B cell (primary cell): Measurements from ENCODE around the gene DEPDC4. TPM values are rescaled to one million over a fixed set of nuclear protein-coding genes. Genes with fewer than 3 reads are reported as not detected.
A peak's percentile ranks its signal among the peaks of the same experiment; 100 is the strongest.

Experiments used
- ATAC-seq: fragments of 200-7000 bp; cut with Tn5 transposase; one replicate; pipeline ENCODE4 v1.10.0; 2021; ENCODE audit warnings: low read depth, mild to moderate bottlenecking, moderate number of reproducible peaks, moderate library complexity
- CTCF ChIA-PET: fragments of 350-600 bp; sonication (Branson Sonifier 250); formaldehyde crosslinking; loops from one replicate; lab custom pipeline; 2021; ENCODE audit warnings: antibody characterized with exemption, inconsistent platforms; lab: Charles Lee
- POLR2A ChIA-PET: fragments of 350-600 bp; sonication (Branson Sonifier 250); formaldehyde crosslinking; loops from one replicate; lab custom pipeline; 2021; ENCODE audit warnings: antibody characterized with exemption; lab: Charles Lee
- DNase-seq: peaks from one replicate; pipeline ENCODE4 v3.0.0; 2013
- H2AFZ ChIP-seq: 2 replicates; pipeline ENCODE4 v1.6.1; 2012; ENCODE audit warnings: mild to moderate bottlenecking, low read depth, low read length; ENCODE audit not compliant: insufficient read depth, poor library complexity, severe bottlenecking
- H3K27ac ChIP-seq, 2 donors: 1 replicate in 1 of 2; 2 replicates in 1 of 2; pipeline ENCODE4 v1.5.1; 2012 to 2013; ENCODE audit warnings: low read length in 2 of 2, mild to moderate bottlenecking in 2 of 2, moderate library complexity in 1 of 2
- H3K27me3 ChIP-seq, 4 experiments: fragments of 200-600 bp in 1 of 4; sonication (generic) in 1 of 4; replicated peaks in 1 of 4; 1 replicate in 2 of 4; 2 replicates in 2 of 4; pipeline versions ENCODE4 v1.6.1 to v1.7.0; 2013 to 2016; ENCODE audit warnings: low read length in 3 of 4, mild to moderate bottlenecking in 2 of 4, mixed read lengths in 1 of 4, moderate library complexity in 1 of 4; ENCODE audit not compliant: insufficient read depth in 4 of 4, control insufficient read depth in 3 of 4; ENCODE audit errors: control extremely low read depth in 1 of 4
- H3K36me3 ChIP-seq, 2 experiments: replicated peaks in 1 of 2; 1 replicate in 1 of 2; 2 replicates in 1 of 2; pipeline versions ENCODE4 v1.6.1 to v1.7.1; 2013; ENCODE audit warnings: low read length in 1 of 2; ENCODE audit not compliant: insufficient read depth in 2 of 2, control insufficient read depth in 1 of 2; ENCODE audit errors: control extremely low read depth in 1 of 2, extremely low read depth in 1 of 2
- H3K4me1 ChIP-seq, 2 donors: fragments of 200-600 bp in 1 of 2; sonication (generic) in 1 of 2; 1 replicate in 1 of 2; 2 replicates in 1 of 2; pipeline versions ENCODE4 v1.5.1 to v1.6.1; 2013 to 2017; ENCODE audit warnings: low read length in 2 of 2; ENCODE audit not compliant: control insufficient read depth in 2 of 2, insufficient read depth in 2 of 2
- H3K4me2 ChIP-seq: replicated peaks from 2 replicates; pipeline ENCODE3; 2012; ENCODE audit warnings: mild to moderate bottlenecking, low read depth, low read length; ENCODE audit not compliant: poor library complexity, severe bottlenecking
- H3K4me3 ChIP-seq, 5 experiments: fragments of 200-600 bp in 1 of 5; sonication (generic) in 1 of 5; 1 replicate in 3 of 5; 2 replicates in 2 of 5; pipeline versions ENCODE4 v1.5.1 to v1.7.0; 2011 to 2016; ENCODE audit warnings: low read length in 4 of 5, mild to moderate bottlenecking in 4 of 5, low read depth in 2 of 5, control low read depth in 1 of 5, moderate library complexity in 1 of 5; ENCODE audit not compliant: insufficient read depth in 1 of 5; ENCODE audit errors: control extremely low read depth in 1 of 5, extremely low read depth in 1 of 5
- H3K79me2 ChIP-seq: fragments of 200-600 bp; sonication (generic); one replicate; pipeline ENCODE4 v1.6.0; 2016; ENCODE audit warnings: low read length; ENCODE audit not compliant: control insufficient read depth, insufficient read depth
- H3K9ac ChIP-seq: fragments of 200-600 bp; sonication (generic); 2 replicates; pipeline ENCODE4 v1.6.1; 2017; ENCODE audit warnings: mild to moderate bottlenecking, low read length, moderate library complexity
- H3K9me3 ChIP-seq, 3 donors: one replicate each; pipeline versions ENCODE4 v1.6.1 to v1.7.1; 2013; ENCODE audit warnings: low read length in 2 of 3; ENCODE audit not compliant: control insufficient read depth in 2 of 3, insufficient read depth in 1 of 3; ENCODE audit errors: control extremely low read depth in 1 of 3
- H4K20me1 ChIP-seq: 2 replicates; pipeline ENCODE4 v1.6.0; 2012; ENCODE audit warnings: mild to moderate bottlenecking, low read length; ENCODE audit not compliant: insufficient read depth, control insufficient read depth, poor library complexity, severe bottlenecking
- H3K27ac Mint-ChIP-seq: one replicate; pipeline ENCODE4 v1.8.0; 2021; ENCODE audit warnings: mixed read lengths
- H3K27me3 Mint-ChIP-seq: one replicate; pipeline ENCODE4 v1.8.0; 2021; ENCODE audit warnings: mixed read lengths
- H3K4me1 Mint-ChIP-seq: one replicate; pipeline ENCODE4 v1.8.0; 2021; ENCODE audit warnings: mixed read lengths
- H3K4me3 Mint-ChIP-seq: one replicate; pipeline ENCODE4 v1.8.0; 2021; ENCODE audit warnings: mixed read lengths
- H3K9me3 Mint-ChIP-seq: one replicate; pipeline ENCODE4 v1.8.0; 2022; ENCODE audit warnings: mixed read lengths; ENCODE audit not compliant: insufficient read depth
- CTCF ChIP-seq: fragments of 200-600 bp; IDR thresholded peaks from one replicate; pipeline ENCODE4 v1.8.0; 2022; ENCODE audit warnings: antibody characterized with exemption, mild to moderate bottlenecking
- EZH2 ChIP-seq: IDR thresholded peaks from 2 replicates; pipeline ENCODE4 v1.6.1; 2012; ENCODE audit warnings: borderline replicate concordance, low read depth, mild to moderate bottlenecking, moderate library complexity, low read length; ENCODE audit not compliant: insufficient read depth, poor library complexity, severe bottlenecking
- WGBS: methylation state at CpG from one replicate; pipeline ENCODE4 v1.1.5; 2013; ENCODE audit warnings: missing lambda C conversion rate; ENCODE audit not compliant: insufficient coverage; 5-methylcytosine and 5-hydroxymethylcytosine counted together
- intact Hi-C: fragments of 100-400 bp; cut with micrococcal nuclease; formaldehyde crosslinking; loops from one replicate; pipeline ENCODE4 v1.10.0; 2022
- polyA plus RNA-seq: library from polyadenylated mRNA; depleted of rRNA; stranded (reverse); fragments of >200 nt; gene quantifications from 2 replicates; pipeline ENCODE4 v1.2.3, GENCODE V29; 2012
- total RNA-seq, 2 donors: library from RNA; stranded (reverse); fragments of 120-200 nt in 1 of 2; gene quantifications; 1 replicate in 1 of 2; 2 replicates in 1 of 2; pipeline versions ENCODE4 v1.2.3 to v1.2.4, GENCODE V29; 2013 to 2022

The DEPDC4 gene
- total and polyA plus RNA-seq, 2 donors (not counting 1 experiment from before 2014, with no cell fraction given), result 1.2 to 1.8 TPM

GRCh38 chr12:100268835-100269564, 2.1 kb upstream of the DEPDC4 start:
- peak overlapping the region; percentile 88 for H3K4me2 ChIP-seq
- ATAC-seq (no peak), DNase-seq (peak; percentile 6)
- no peak overlapping the region for H3K27ac Mint-ChIP-seq
- peaks cover 40% of the 10 kb centered on the region for H3K4me1 Mint-ChIP-seq
- peak overlapping the region in 1 of 5 experiments; percentile 1 for H3K4me3 ChIP-seq
- H3K9me3 Mint-ChIP-seq, result no peaks in the 10 kb centered on the region
- peaks cover 22 to 23% of the 10 kb centered on the region in 2 donors for H3K4me1 ChIP-seq
- no peak overlapping the region for H2AFZ ChIP-seq
- intact Hi-C loops, result loop anchor here (5.0 to 10.0 kb wide), 3 partner anchors 303 to 1754 kb away; partner anchors contain the start of genes GAS2L3, TMPO and UTP20
- ChIA-PET CTCF (interaction anchor here (2.7 kb wide), 1 partner anchor 69 kb away, joined by 12 read pairs; the partner anchor contains the start of gene ACTR6), POLR2A (no interaction called here)
- no peak overlapping the region for H3K27ac ChIP-seq
- H3K27me3 ChIP-seq, result no peaks in the 10 kb centered on the region
- no peaks in the 10 kb centered on the region for H3K9me3 ChIP-seq
- H3K79me2 ChIP-seq, result peaks cover 67% of the 10 kb centered on the region
- WGBS, result 80% methylated on average over 3 of the region's 5 CpGs
- H3K9ac ChIP-seq, result no peak overlapping the region
- H3K4me3 Mint-ChIP-seq, result peak overlapping the region; percentile 99
- H3K36me3 ChIP-seq, result no peaks in the 10 kb centered on the region
- peaks cover 15% of the 10 kb centered on the region for H4K20me1 ChIP-seq
- no peak for TF ChIP-seq EZH2
- no peak for TF ChIP-seq CTCF
- no peaks in the 10 kb centered on the region for H3K27me3 Mint-ChIP-seq
